ENCODE data around the gene PRDM1. TPM values are rescaled to one million over a fixed set of nuclear protein-coding genes. Genes with fewer than 3 reads are reported as not detected.

Gene PRDM1
- total RNA-seq, 1 donor from 2014 or later = 0.15 TPM

DNA sequence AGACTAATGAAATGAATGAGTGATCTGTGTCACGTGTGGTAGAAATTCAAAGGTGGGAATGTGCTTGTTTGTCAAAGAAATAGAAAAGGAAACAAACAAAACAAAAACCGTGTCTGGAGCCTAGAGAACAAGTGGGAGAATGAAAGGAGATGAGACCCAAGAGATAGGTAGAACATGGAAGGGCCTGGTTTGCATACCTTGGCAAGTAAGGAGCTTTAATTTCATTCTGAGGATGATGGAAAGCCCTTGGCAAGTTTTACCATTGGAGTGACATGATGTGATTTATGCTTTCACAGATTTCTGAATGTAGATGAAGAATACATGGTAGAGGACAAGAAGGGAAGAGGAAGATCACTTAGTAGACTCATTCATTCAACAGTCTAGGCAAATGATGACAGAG, 26.8 kb upstream of the PRDM1 start:
- DNase-seq (ENCODE audit: low spot score) = no peak
- no peaks in the 10 kb centered on the region for H3K27me3 Mint-ChIP-seq (ENCODE audit: low read depth)
- TF ChIP-seq, protein P1, sequence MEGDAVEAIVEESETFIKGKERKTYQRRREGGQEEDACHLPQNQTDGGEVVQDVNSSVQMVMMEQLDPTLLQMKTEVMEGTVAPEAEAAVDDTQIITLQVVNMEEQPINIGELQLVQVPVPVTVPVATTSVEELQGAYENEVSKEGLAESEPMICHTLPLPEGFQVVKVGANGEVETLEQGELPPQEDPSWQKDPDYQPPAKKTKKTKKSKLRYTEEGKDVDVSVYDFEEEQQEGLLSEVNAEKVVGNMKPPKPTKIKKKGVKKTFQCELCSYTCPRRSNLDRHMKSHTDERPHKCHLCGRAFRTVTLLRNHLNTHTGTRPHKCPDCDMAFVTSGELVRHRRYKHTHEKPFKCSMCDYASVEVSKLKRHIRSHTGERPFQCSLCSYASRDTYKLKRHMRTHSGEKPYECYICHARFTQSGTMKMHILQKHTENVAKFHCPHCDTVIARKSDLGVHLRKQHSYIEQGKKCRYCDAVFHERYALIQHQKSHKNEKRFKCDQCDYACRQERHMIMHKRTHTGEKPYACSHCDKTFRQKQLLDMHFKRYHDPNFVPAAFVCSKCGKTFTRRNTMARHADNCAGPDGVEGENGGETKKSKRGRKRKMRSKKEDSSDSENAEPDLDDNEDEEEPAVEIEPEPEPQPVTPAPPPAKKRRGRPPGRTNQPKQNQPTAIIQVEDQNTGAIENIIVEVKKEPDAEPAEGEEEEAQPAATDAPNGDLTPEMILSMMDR (IDR thresholded peaks at IDR 0.05) = no peak
- H3K27ac Mint-ChIP-seq (ENCODE audit: unreplicated experiment) = no peak overlapping the region
- no peaks in the 10 kb centered on the region for H3K9me3 Mint-ChIP-seq (ENCODE audit: low read depth)
- no peaks in the 10 kb centered on the region for H3K4me1 Mint-ChIP-seq (ENCODE audit: low read depth)
- H3K36me3 Mint-ChIP-seq (ENCODE audit: low read depth) = no peaks in the 10 kb centered on the region
- no peak overlapping the region for H3K4me3 Mint-ChIP-seq (ENCODE audit: unreplicated experiment)

DNA sequence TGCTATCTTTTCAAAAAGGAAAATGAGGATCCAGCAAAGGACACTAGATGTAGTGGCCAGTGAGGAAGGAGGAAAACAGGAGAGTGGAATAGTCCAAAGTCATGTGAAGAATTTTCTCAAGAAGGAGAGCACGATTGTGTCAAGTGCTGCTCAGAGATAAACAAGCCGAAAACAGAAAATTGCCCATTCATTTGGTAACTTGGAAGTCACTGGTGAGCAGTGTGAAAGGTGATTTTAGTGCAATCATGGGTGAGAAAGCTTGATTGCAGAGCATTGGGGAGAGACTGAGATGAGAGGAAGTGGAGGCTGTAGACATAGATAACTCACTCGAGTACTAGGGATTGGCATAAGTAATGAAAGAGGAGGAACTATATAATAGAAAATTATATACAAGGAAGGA, 26.0 kb upstream of the PRDM1 start:
- Mint-ChIP-seq H3K4me3 (ENCODE audit: unreplicated experiment) (no peak overlapping the region), H3K27me3 (ENCODE audit: low read depth) (no peaks in the 10 kb centered on the region), H3K4me1 (ENCODE audit: low read depth) (no peaks in the 10 kb centered on the region), H3K27ac (ENCODE audit: unreplicated experiment) (no peak overlapping the region), H3K36me3 (ENCODE audit: low read depth) (no peaks in the 10 kb centered on the region), H3K9me3 (ENCODE audit: low read depth) (no peaks in the 10 kb centered on the region)
- no peak for DNase-seq (ENCODE audit: low spot score)
- TF ChIP-seq, protein P1 (IDR thresholded peaks at IDR 0.05) = no peak

DNA sequence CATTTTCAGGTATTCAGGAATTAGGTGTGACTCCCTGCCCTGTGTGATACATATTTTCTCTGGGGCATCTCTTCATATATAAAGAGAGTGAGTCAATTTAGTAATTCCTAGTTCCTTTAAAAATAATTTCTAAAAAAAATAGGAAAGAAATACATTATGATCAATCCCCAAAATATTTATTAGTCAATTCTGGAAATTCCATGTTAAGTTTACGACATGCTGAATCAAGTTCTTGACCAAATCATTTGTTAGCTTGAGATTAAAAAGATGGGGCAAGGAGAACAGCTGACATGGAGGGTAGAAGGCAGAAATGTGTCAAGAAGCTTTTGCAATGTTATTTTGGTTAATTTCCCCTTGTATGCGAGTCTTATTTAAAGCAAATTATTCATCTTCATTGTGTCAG, 22.7 kb upstream of the PRDM1 start:
- Mint-ChIP-seq H3K9me3 (ENCODE audit: low read depth) (no peaks in the 10 kb centered on the region), H3K27me3 (ENCODE audit: low read depth) (peaks cover 2% of the 10 kb centered on the region), H3K4me1 (ENCODE audit: low read depth) (peaks cover 2% of the 10 kb centered on the region), H3K36me3 (ENCODE audit: low read depth) (no peaks in the 10 kb centered on the region), H3K4me3 (ENCODE audit: unreplicated experiment) (no peak overlapping the region), H3K27ac (ENCODE audit: unreplicated experiment) (no peak overlapping the region)
- TF ChIP-seq, protein P1 (IDR thresholded peaks at IDR 0.05) = no peak
- no peak for DNase-seq (ENCODE audit: low spot score)

DNA sequence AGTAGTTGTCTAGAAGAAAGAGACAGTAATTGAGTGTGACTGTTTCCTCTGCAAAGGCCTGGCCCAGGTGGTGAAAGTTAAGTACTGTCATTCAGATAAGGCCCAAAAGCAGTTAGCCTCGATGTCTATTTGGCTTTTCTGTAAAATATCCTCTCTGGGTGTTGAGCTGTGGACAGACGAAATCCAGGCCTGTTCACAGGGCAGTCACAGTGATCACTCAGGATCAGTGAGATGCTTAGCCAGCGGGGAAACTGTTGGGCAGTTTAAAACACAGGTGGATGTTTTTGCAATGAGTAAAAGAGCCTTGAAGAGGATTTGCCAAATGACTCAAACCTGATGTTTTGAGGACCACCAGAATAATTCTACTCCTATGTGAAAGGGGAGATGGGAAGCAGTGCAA, 22.0 kb upstream of the PRDM1 start:
- Mint-ChIP-seq H3K27ac (ENCODE audit: unreplicated experiment) (no peak overlapping the region), H3K4me3 (ENCODE audit: unreplicated experiment) (no peak overlapping the region), H3K36me3 (ENCODE audit: low read depth) (no peaks in the 10 kb centered on the region), H3K4me1 (ENCODE audit: low read depth) (peaks cover 2% of the 10 kb centered on the region), H3K9me3 (ENCODE audit: low read depth) (no peaks in the 10 kb centered on the region), H3K27me3 (ENCODE audit: low read depth) (peaks cover 2% of the 10 kb centered on the region)
- TF ChIP-seq, protein P1 (IDR thresholded peaks at IDR 0.05) = no peak
- no peak for DNase-seq (ENCODE audit: low spot score)

DNA sequence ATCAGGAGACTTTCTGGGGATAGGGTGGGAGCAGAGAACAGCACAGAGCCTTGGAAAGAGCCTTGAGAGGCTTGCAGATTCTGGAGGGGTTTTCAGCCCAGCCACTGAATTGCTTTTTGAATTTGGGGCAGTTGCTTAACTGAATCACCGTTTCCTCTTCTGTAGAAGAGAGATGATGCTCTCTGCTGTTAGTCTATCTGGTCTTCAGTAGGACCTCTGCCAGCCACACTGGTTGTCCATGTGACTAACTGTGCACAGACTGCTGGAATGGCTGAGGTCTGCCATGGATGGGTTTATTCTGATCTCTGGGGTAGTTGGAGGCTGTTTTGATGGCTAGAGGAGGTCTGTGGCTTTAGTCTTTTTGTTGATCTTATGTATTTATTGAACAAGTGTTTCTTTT, 21.4 kb upstream of the PRDM1 start:
- peaks cover 2% of the 10 kb centered on the region for H3K27me3 Mint-ChIP-seq (ENCODE audit: low read depth)
- no peak for DNase-seq (ENCODE audit: low spot score)
- TF ChIP-seq, protein P1 (IDR thresholded peaks at IDR 0.05) = no peak
- H3K9me3 Mint-ChIP-seq (ENCODE audit: low read depth) = no peaks in the 10 kb centered on the region
- peaks cover 9% of the 10 kb centered on the region for H3K4me1 Mint-ChIP-seq (ENCODE audit: low read depth)
- no peak overlapping the region for H3K4me3 Mint-ChIP-seq (ENCODE audit: unreplicated experiment)
- H3K27ac Mint-ChIP-seq (ENCODE audit: unreplicated experiment) = no peak overlapping the region
- H3K36me3 Mint-ChIP-seq (ENCODE audit: low read depth) = no peaks in the 10 kb centered on the region

All from chondrocyte (in vitro differentiated cells).